Placental pericyte (primary cell): Measurements from ENCODE around the gene IZUMO1. TPM values are rescaled to one million over a fixed set of nuclear protein-coding genes. Genes with fewer than 3 reads are reported as not detected.

ENCODE experiments used
- small RNA-seq: library from RNA; depleted of rRNA; stranded (forward); fragments of <200 nt; gene quantifications from one replicate; pipeline ENCODE3, GENCODE V24; 2012; ENCODE audit warnings: low replicate concordance
- total RNA-seq: library from RNA; depleted of rRNA; stranded (reverse); fragments of >200 nt; gene quantifications from 2 replicates; pipeline ENCODE4 v1.2.3, GENCODE V29; 2012

IZUMO1 gene
- total RNA-seq: not detected in 2 replicates

DNA sequence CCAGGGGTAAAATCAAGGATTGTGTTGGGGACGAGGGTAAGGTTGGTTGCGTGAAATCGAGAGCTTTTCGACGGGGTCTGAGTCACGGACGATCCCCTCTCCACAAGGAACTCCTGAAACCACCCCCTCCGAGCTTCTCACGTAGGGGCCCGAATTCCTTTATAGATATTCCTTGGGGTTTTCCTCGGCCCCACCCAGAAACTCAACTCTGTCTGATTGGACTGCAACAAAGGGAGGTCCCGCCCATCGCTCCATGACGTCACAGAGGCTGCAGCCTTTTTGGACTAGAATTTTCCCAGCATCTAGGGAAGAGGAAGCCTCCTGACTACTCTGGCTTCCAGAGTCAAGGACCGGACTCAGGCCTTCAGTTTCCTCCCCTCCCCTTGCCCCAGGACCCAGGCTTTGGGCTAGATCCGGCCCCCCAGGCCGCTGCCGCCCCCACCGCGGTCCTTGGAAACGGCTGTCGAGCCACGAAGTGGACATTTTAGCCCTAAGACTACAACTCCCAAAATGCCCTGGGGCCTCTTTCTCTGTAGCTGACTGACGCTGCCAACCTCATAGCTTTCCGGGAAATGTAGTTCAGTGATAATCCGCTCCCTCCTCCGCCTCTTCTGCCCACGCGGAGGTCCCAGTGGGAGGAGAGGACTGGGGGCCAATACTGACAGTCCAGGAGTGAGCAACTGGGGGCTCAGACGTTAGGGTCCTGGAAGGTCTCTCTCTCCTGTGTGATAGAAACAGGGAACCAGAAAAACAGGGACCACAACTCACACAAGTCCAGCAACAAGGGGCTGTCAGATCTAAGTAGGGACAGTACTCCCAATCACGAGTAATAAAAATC, at the start of gene IZUMO1:
IZUMO1 (minus strand) TSS at position 172 of the 838 bp plus-strand sequence. CDS start 1,050 bp downstream, outside the sequence.

DNA sequence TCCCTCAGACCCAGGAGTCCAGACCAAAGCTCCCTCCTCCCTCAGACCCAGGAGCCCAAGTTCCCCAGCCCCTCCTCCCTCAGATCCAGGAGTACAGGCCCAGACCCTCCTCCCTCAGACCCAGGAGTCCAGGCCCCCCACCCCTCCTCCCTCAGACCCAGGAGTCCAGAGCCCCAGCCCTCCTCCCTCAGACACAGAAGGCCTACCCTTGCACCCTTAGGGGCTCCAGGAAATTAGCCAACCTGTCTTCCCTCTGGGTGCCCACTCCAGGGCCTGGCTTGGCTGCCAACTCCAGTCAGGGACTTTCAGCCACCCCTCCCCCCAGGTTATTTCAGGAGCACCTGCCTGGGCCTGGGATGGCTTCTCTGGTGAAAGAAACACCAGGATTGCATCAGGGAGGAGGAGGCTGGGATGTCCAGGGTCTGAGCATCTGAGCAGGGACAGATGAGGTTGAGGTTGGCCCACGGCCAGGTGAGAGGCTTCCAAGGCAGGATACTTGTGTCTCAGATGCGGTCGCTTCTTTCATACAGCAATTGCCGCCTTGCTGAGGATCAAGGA, 8.5 kb upstream of the IZUMO1 start, which contains the start of gene FGF21:
FGF21 (plus strand) TSS at position 441 of the 558 bp plus-strand sequence. CDS start 713 bp downstream, outside the sequence.

DNA sequence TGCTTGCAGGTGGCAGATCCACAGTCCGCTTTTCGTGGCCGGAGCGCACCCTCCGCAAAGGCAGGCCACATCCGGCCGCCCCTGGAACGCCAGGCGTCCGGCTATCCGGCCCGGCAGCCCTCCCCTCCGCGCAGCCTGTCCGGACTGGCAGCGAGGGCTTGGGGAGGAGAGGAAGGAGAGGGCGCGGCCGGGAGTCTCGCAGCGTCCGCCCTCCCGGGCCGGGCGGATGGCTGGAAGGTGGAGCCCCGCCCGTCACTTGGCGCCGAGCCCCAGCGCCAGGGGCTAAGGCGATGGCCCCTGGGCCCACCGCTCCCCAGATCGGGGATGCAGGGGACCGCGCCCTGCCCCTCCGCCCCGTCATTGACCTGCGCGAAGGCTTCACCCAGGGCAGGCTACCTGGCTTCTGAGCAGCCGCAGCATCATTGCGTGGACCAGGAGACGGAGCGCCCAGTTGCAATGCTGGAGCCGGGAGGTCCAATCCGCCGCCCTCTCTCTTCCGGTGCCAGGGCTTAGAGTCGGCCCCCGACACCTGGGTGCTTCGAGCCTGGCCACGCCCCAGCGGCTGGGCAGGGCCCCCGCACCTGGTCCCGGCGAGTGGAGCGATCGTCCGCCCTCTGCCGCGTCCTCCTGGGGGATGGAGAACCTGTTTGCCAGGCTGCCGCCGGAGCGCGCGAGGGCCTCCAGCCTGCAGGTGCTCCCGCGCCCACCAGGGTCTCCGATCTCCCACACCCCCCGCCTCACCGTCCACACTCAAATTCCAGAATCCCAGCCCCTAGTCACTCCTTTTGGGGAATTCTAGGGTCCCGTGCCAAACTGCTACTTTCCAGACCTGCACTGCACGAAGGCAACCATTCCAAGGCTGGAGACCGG, 6.0 kb upstream of the IZUMO1 start, which contains the start of gene FUT1:
FUT1 (minus strand) TSS at position 146 of the 870 bp plus-strand sequence. CDS start 1,360 bp downstream, outside the sequence.

DNA sequence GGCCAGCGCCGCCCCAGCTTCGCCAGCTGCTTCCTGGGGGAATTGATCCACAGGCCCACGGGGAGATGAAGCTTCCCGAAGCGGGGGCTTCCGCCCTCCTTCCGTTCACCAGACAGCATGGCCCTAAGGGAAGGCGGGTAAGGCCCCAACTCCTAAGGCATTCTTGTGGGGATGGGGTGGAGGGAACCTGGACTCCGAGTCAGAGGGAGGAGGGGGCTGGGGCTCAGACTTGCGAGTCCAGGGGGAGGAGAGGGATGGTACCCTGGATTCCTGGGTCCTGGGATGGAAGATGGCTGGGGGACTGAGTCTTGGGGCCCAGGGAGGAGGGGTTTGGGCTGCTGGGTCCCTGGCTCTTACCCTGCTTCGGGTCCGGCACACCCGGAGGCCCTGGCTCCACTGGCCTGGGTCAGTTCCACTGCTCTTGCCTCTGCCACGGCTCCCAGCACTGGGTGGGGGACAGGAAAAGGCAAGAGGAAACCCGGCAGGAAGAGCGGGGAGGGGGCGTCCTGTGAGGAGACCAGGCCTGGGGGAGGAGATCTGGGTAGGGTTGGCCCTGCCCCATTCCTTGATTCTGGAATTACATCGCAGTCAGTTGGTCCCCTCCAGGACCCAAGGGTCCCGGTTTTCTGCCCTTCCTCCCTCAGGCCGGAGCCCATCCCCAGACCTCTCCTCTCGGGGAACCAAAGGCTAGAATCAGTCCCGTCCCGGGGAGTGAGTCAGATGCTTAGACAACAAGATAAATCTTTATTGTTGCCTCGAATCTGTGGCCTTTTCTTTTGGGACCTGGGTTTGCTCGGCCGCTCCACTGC, 6.3 kb downstream of the IZUMO1 start, which contains the start of gene RASIP1:
RASIP1 (minus strand) TSS at position 447 of the 809 bp plus-strand sequence; CDS start at position 119, 328 bp downstream.

DNA sequence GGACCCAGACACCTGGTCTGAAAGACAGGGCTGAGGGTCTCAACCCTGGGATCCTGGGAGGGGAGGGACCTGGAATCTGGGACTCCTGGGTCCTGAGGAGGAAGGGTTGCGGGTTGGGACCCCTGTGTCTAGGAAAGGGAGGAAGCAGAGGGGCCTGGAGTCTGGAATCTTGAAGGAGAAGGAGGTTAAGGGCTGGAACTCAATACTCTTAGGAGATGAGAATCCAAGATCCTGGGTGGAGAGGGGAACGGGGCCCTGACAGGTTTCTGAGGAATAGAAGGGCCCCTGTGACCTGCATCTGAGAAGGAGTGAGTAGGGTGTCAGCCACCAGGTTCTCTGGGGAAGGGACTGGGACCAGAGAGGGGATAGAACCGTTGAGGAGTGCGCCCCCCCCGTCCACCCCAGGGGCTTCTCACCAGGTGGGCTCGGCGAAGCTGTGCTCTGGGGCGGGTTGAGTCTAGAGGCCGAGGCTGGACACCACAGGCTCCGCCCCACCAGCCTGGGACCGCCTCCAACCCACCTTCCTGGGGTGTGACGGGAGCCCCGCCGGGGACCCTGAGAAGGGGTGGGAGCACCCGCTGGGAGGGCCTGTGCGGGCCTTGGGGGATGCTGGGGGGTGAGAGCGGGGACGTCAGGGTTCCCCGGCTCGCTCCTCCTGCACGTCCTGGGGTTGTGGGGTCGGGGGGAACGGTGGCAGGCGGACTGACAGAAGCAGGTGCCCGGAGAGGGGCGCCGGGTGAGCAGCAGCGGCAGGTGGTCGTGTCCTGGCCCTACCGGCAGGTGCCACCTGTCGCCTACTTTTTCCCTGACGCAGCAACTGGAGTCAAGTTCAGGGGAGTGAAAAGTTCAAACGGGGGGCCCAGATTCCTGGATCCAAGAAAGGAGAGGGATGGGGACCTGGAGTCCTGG, 27.2 kb downstream of the IZUMO1 start, which contains the start of gene MAMSTR:
MAMSTR (minus strand) TSS at position 463 of the 909 bp plus-strand sequence. CDS start 694 bp downstream, outside the sequence.

DNA sequence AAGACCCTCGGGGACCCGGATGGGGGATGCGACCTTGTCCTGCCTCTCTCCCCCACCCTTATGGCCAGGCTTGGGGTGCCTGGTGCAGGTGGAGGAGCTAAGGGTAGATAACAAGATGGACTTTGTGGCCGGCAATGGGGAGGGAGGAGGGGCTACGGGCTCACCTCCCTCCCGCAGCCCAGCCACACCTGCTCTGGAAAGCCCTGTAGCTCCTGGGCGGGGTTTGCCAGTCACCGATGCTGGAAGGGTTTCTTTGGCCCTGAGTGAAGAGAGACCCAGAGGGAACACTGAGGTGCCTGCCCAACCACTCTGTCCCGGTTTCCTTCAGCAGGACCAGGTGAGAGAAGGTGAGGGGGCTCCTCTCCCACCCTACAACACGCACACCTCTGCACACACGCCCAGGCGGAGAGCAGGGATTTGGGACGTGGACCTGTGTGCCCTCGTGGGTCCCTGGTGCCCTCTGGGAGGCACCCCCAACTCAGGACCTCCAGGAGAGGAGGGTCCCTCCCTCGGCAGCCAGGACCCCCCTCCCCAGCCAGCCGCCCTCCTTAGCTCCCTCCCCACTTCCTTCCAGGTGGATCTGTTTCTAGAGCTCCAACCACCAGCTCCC, 50.9 kb downstream of the IZUMO1 start, which contains the start of gene FUT2:
FUT2 (plus strand) TSS at position 229 of the 610 bp plus-strand sequence. CDS start 6,986 bp downstream, outside the sequence.

Small RNAs within 50 kb of the gene (small RNA-seq; reads per million reads assigned to genes)
- gene RNU6-317P: not detected

Other genes starting within 250 kb of the IZUMO1 start
- 0.14 TPM in 1 of 2 replicates, not detected in the other for gene LMTK3, start 235.1 kb downstream of the IZUMO1 start, total RNA-seq
- 0.22 TPM in 1 of 2 replicates, not detected in the other for gene SULT2B1, start 194.7 kb downstream of the IZUMO1 start, total RNA-seq
- not detected in 2 replicates for gene SPACA4, start 140.2 kb downstream of the IZUMO1 start, total RNA-seq
- 0.57 TPM in 1 of 2 replicates, not detected in the other for gene FAM83E, start 131.8 kb downstream of the IZUMO1 start, total RNA-seq
- 1,434 and 1,613 TPM in 2 replicates for gene RPL18, start 127.7 kb downstream of the IZUMO1 start, total RNA-seq
- 14.4 and 15.2 TPM in 2 replicates for gene SPHK2, start 127.4 kb downstream of the IZUMO1 start, total RNA-seq
- 1.1 and 4.8 TPM in 2 replicates for gene DBP, start 109.5 kb downstream of the IZUMO1 start, total RNA-seq
- gene CA11, start 100.7 kb downstream of the IZUMO1 start, total RNA-seq: 0.88 TPM in 1 of 2 replicates, not detected in the other
- gene NTN5, start 73.9 kb downstream of the IZUMO1 start, total RNA-seq: not detected in 2 replicates
- not detected in 2 replicates for gene FUT2, start 50.9 kb downstream of the IZUMO1 start, total RNA-seq
- under 0.01 and 0.57 TPM in 2 replicates for gene MAMSTR, start 27.2 kb downstream of the IZUMO1 start, total RNA-seq
- 0.66 and 0.72 TPM in 2 replicates for gene RASIP1, start 6.3 kb downstream of the IZUMO1 start, total RNA-seq
- under 0.01 TPM in 2 replicates for gene FUT1, start 5.7 kb upstream of the IZUMO1 start, total RNA-seq
- gene FGF21, start 8.6 kb upstream of the IZUMO1 start, total RNA-seq: not detected in 2 replicates
- 25.4 and 44.1 TPM in 2 replicates for gene BCAT2, start 64.1 kb upstream of the IZUMO1 start, total RNA-seq
- gene HSD17B14, start 89.6 kb upstream of the IZUMO1 start, total RNA-seq: 2.3 and 27.8 TPM in 2 replicates
- 5.4 and 6.3 TPM in 2 replicates for gene PLEKHA4, start 121.7 kb upstream of the IZUMO1 start, total RNA-seq
- gene PPP1R15A, start 125.5 kb upstream of the IZUMO1 start, total RNA-seq: 66.1 and 221 TPM in 2 replicates
- under 0.01 and 0.22 TPM in 2 replicates for gene TULP2, start 151.8 kb upstream of the IZUMO1 start, total RNA-seq
- gene NUCB1, start 153.4 kb upstream of the IZUMO1 start, total RNA-seq: 129 and 755 TPM in 2 replicates
- gene DHDH, start 186.8 kb upstream of the IZUMO1 start, total RNA-seq: 0.44 TPM in 1 of 2 replicates, not detected in the other
- gene BAX, start 208.0 kb upstream of the IZUMO1 start, total RNA-seq: 89.9 and 103 TPM in 2 replicates
- 1,638 and 6,371 TPM in 2 replicates for gene FTL, start 218.4 kb upstream of the IZUMO1 start, total RNA-seq
- 29.8 and 59.4 TPM in 2 replicates for gene GYS1, start 246.4 kb upstream of the IZUMO1 start, total RNA-seq
- gene RUVBL2, start 247.0 kb upstream of the IZUMO1 start, total RNA-seq: 164 and 281 TPM in 2 replicates